Epithelial cell of esophagus (primary cell): Measurements from ENCODE around the gene NSMCE1.

ENCODE experiments used
- DNase-seq: peaks from one replicate; pipeline ENCODE4 v3.0.0; 2010; ENCODE audit warnings: low read depth
- H3K4me3 ChIP-seq: 2 replicates; pipeline ENCODE4 v1.5.1; 2011; ENCODE audit warnings: mild to moderate bottlenecking, low read length, control low read depth
- TF ChIP-seq, protein P1 (sequence below): IDR thresholded peaks from 2 replicates; pipeline ENCODE4 v1.5.1; 2011; ENCODE audit warnings: low read depth, mild to moderate bottlenecking, low read length, control low read depth, inconsistent platforms; ENCODE audit not compliant: insufficient read depth; ENCODE audit errors: missing control alignments

Gene NSMCE1

DNA sequence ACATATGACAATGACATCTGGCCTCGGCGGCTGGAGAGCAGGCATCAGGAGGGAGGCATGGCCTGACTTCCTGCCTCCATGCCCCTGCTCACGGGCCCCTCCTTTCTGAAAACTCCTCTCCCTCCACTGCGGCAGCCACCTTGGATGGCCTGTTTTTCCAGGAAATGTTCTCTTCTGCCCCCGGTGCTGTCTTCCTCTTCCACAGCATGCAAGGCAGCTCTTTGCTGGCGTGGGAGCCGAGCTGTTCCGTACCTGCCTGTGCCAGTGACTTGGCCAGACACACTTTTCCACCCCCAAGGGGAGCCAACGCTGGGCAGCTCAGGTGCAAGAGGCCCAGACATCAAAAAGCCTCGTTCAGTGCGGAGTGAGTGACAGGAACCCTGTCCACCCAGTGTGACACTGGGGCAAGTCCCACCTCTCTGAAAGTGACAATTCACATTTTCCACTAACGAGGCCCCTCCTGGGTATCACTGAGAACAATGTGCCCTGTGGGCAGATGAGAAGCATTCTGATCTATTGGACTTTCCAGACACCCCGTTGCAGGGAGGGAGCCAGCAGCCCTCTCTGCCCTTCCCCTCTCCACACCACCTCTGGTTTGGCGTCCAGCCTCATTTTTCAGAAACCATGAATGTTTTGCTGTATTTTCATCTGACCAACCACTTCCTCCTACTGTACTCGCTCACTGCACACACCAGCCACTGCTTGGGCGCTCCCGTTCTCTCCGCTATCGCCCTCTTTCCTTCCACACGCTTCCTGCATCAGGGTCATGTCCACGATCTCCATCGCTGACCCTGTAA is 31.2 kb downstream of the NSMCE1 start:
- H3K4me3 ChIP-seq = no peak overlapping the region
- no peak for DNase-seq
- TF ChIP-seq, protein P1, sequence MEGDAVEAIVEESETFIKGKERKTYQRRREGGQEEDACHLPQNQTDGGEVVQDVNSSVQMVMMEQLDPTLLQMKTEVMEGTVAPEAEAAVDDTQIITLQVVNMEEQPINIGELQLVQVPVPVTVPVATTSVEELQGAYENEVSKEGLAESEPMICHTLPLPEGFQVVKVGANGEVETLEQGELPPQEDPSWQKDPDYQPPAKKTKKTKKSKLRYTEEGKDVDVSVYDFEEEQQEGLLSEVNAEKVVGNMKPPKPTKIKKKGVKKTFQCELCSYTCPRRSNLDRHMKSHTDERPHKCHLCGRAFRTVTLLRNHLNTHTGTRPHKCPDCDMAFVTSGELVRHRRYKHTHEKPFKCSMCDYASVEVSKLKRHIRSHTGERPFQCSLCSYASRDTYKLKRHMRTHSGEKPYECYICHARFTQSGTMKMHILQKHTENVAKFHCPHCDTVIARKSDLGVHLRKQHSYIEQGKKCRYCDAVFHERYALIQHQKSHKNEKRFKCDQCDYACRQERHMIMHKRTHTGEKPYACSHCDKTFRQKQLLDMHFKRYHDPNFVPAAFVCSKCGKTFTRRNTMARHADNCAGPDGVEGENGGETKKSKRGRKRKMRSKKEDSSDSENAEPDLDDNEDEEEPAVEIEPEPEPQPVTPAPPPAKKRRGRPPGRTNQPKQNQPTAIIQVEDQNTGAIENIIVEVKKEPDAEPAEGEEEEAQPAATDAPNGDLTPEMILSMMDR = no peak

DNA sequence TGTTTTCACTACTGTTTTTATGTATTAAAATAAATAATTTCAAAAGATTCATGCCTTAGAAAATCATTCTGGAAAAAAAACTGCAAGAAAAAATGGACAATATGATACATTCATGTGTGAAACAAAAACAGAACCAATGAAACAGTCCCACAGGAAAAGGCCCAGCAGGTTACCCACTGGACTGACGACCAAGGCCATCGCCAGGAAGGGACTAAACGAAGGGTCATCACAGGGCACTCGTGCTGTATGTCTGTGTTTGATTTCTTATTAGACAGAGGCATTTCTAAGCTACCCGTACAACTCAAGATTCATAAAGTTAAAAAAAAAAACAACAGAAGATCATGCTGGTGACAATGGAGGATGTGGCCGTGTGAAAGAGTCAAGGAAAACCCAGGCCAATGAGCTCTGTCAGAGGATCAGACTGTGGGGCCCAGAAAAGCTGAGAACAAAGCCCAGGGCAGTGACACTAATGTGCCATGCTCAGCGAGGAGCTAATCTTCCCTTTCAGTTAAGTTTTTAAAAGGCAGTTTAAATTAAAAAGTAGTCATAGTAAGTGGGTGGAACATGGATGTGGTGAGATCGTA is 31.8 kb downstream of the NSMCE1 start:
- no peak overlapping the region for H3K4me3 ChIP-seq
- TF ChIP-seq, protein P1 = no peak
- DNase-seq = no peak

DNA sequence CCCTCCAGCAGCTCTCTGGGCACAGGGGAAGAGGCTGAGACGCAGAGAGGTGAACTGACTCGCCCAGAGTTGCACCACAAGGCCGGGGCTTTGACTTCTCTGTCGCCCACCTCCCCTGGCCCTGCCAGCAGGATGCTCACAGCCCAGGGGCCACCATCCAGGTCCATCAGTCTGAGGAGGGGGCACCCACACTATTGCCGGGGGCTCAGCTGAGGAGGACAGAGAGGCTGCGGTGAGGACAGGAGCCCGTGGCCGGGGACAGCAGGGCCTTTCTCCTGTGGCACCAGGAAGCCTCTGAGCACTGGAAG is 32.7 kb downstream of the NSMCE1 start:
- no peak overlapping the region for H3K4me3 ChIP-seq
- TF ChIP-seq, protein P1 = no peak
- no peak for DNase-seq

DNA sequence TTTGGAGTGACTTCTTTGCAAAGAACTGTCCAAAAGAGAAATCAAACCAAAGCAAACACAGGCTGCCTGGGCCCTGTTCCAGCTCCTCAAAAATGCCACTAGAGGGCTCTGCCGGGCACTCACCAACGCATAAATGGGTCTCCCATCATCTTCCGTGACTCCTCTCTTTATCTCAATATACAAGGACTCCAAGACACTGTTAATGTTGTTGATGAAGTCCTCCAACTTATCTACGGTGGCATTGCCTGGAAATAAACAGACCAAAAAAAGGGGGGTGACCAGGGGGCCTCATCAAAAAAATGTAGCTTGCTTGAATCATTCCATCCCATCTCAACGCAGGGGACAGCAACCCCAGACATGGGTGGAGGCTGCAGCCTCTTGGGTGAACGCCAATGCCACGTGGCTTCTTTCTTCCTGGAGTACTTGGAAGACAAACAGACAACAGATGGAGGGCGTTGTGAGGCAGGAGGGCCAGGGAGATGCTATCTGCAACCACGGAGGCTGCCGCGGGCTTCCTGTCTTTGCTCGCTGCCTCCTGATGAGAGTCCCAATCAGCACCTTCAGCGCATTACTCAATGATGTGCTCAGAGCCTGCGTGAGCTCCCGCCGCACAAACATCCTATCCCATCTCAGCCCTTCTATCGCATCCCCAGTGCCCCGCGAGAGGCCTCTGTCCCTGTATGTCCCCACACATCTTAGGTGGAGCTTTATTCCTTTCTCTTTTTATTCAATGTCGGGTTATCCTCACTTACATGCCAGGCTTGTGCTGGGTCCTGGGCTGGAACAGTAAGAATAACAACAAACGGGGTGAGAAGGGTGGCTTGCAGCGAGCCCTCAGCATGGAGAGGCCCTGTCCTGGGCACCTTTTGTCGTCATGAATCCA is 33.3 kb downstream of the NSMCE1 start:
- TF ChIP-seq, protein P1 = peak; percentile 93
- peak; percentile 76 for DNase-seq
- H3K4me3 ChIP-seq = no peak overlapping the region

DNA sequence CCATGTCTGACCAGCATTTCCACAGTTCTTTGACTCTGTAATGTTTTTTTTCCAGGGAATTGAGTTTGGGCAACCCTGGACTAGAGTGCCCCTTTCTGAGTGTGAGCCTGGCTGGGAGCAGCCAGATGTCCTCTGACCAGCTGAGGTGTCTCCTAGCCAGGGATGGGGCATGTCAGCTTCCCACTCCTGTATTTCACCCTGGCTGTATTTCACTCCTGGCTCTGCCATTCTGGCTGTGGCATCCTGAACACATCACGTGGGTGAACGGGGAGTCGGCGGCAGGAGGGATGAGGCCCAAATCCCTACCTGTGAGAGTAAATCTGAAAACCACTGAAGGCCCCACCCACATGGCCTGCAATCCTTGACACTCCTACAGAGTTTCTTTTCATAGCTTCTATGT is 34.0 kb downstream of the NSMCE1 start:
- TF ChIP-seq, protein P1 = no peak
- no peak for DNase-seq
- no peak overlapping the region for H3K4me3 ChIP-seq

DNA sequence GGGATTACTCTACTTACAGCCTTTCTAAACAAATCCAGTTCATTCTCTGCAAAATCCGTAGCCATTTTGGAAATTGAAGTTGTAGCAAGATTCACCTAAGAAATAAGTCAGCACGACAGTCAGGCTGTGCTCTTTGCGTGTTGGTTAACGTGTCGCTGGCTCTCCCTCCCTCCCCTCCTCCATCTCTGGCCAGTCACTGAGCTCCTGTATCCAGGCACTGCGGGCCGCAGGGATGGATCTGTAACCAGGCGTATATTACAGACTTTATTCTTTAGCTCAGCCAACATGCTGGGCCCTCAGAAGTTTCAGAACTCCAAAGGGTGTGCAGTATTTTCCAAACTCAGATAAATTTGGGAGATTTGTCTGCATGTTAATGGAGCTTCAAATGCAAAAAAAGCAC is 34.4 kb downstream of the NSMCE1 start:
- DNase-seq = no peak
- H3K4me3 ChIP-seq = no peak overlapping the region
- TF ChIP-seq, protein P1 = no peak

DNA sequence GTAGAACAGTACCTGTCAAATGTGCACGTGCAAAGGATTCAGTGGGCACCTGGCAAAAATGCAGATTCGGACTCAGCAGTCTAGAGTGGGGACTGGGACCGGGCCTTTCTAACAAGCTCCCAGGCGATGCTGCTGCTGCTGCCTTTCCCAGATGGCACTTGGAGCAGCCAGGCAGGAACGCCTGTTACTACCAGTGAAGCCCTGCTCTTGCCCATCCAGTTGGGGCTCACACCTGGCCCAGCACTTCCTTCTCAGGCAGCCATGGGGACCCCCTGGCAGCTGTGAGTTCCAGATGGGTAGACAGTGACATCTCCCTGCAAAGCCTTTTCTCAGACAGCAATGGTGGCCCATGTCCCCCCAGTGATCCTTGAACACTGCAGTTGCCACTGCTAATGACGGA is 34.8 kb downstream of the NSMCE1 start:
- no peak for DNase-seq
- TF ChIP-seq, protein P1 = no peak

More for the DNA sequence above, 34.8 kb downstream of the NSMCE1 start:
- no peak overlapping the region for H3K4me3 ChIP-seq
